NCI-H146 treated with DMSO at 0.1 percent for 48 hours (cell line): Measurements from ENCODE around the gene RNASE7.

Source experiments
- DNase-seq: peaks from one replicate; lab custom pipeline; 2025; ENCODE audit not compliant: unreplicated experiment; lab: John Stamatoyannopoulos, UW

Gene RNASE7

GRCh38 chr14:21084998-21085853 is 43.1 kb downstream of the RNASE7 start:
- no peak for DNase-seq

- no peak for DNase-seq
Observed at GRCh38 chr14:21086908-21087293, 44.7 kb downstream of the RNASE7 start.

DNA sequence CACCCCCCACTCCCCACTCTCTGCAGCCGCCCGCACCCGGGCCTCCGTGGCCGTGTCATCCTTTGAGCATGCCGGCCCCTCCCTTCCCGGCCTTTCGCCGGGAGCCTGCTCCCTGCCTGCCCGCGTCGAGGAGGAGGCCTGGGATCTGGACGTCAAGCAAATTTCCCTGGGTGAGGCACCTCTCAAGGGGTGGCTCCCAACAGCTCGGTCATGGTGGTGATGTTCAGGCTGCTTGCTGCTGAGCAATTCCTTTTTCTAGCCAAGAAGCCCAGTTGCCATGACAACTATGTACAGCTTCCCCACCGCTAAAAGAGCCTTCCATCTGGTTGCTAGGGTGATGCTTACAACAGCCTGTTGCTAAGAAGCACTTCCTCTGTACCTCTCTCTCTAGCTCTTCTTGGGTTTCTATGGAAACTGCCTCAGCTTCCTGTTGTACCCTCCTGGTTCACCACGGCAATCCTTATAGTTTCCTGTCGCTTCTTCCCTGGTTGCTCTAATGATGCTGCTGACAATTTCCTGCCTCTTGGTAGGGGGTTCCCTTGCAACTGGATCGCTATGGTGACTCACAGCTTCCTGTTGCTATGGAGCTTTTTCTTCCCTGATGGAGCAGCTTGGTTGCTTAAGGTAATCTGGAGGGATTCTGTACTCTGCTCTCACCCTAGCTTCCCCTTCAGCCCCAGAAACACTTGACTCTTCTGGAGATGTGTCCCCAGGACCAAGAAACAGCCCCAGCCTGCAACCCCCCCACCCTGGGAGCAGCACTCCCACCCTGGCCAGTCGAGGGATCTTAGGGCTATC is 45.3 kb downstream of the RNASE7 start:
- peak; percentile 41 for DNase-seq

DNA sequence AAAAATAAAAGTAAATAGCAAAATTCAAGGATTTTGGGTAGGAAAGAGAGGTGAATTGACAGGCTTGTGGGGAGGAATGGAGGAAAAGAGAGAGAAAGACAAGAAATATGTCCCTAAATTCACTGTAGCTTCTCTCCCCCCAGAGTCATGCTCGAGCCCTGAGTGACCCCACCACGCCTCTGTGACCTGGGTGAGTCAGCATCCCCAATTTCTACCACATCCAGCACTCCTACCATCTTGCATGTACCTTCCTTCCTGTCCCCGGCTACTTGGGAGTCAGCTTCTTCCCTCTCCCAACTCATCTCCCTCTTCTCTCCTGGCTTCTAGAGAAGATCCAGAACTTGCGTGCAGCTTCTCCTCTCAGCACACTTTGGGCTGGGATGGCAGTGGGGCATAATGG is 46.5 kb downstream of the RNASE7 start:
- DNase-seq, result no peak

DNA sequence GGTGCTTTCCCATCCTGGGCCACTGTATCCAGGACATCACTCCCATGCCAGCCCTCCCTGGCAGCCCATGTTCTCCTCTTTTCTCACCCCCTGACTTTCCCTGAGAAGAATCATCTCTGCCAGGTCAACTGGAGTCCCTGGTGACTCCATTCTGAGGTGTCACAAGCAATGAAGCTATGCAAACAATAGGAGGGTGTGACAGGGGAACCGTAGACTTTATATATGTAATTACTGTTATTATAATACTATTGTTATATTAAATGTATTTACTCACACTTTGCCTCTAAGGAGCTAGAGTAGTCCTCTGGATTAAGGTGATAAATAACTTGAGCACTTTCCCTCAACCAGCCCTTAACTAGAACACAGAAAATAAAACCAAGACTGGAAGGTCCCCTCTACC is 47.1 kb downstream of the RNASE7 start:
- DNase-seq, result no peak

- no peak for DNase-seq
Observed at GRCh38 chr14:21089877-21090193, 47.7 kb downstream of the RNASE7 start.

- DNase-seq, result no peak
Observed at GRCh38 chr14:21090194-21090939, 48.2 kb downstream of the RNASE7 start.

DNA sequence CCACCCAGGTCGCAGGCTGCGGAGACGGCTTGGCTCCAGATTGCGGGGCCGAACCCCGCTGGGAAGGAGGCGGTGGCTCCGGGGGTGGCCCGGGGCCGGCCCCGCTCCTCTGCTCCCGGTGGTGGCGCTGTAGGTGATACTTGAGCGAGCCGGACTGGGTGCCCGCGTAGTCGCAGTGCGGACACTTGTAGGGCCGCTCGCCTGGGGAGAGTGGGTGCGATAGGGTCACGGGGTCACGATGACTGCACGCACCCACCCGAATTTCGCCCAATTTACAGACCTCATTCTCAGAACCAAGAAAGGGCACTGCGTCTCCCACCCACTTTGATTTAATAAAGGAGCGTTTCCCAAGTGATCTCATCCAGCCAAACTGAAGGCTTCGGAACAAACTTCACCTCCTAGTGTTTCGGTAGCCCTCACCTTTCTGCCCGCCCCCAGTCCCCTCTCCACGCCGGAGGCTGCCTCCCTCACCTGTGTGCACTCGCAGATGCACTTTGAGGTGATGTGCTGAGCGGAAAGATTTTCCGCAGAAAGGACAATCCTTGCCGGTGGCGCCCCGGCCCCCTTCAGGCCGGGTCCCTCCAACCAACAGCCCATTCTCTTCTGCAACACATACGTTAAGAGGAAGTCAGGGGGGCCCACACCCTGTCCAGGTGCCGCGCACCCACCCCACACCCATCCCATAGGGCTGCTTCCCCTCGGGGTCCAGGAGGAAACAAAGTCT is 48.9 kb downstream of the RNASE7 start:
- no peak for DNase-seq

GRCh38 chr14:21091821-21092272 is 49.7 kb downstream of the RNASE7 start:
- DNase-seq, result no peak

DNA sequence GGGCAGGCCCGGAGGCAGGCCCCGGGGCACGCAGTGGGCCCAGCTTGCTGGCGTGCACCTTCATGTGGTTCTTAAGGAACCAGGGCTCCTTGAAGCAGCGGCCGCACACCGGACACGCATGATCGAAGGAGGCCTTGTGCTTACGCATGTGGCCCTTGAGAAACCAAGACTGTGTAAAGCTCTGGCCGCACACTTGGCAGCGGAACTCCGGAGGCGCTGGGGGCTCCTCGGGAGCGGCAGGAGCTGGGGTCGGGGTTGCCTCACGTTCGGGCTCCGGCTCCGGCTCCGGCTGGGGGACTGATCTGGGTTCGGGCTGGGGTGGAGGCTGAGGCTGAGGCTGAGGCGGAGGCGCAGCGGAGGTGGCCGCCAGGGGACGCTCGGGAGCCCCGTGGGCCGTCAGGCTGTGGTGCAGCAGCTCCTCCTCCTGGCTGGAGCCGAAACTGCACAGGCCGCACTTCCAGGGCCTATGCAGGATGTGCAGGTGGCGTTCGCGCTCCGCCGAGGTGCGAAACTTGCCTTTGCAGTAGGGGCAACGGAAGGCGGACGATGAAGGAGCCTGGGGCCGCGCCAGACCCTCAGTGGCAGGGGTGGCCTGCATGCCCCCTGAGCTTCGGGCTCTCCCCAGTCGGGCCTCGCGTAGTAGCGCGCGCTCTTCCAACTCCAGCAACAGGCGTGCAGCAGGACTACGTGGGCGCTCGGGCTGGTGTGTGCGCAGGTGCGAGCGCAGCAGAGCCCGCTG is 50.3 kb downstream of the RNASE7 start:
- no peak for DNase-seq

GRCh38 chr14:21093018-21093417 is 50.9 kb downstream of the RNASE7 start:
- no peak for DNase-seq
